Measurements from ENCODE around the gene NPHS1. TPM values are rescaled to one million over a fixed set of nuclear protein-coding genes. Genes with fewer than 3 reads are reported as not detected.
A peak's percentile ranks its signal among the peaks of the same experiment; 100 is the strongest.
"Not testable (repeated sequence)": the region's sequence is repeated elsewhere in the genome, so short reads cannot be mapped to it uniquely, and the experiment has no call there.

The NPHS1 gene
- total RNA-seq, 1 experiment from 2014 or later: not detected

- DNase-seq (ENCODE audit: low spot score): no peak
Observed at GRCh38 chr19:35851213-35852028, 883 bp downstream of the NPHS1 start.

- no peak for DNase-seq (ENCODE audit: low spot score)
Observed at GRCh38 chr19:35848919-35849505, 3.3 kb downstream of the NPHS1 start.

- DNase-seq (ENCODE audit: low spot score): no peak
Observed at GRCh38 chr19:35848486-35848885, 3.8 kb downstream of the NPHS1 start.

GRCh38 chr19:35847911-35848310, 4.4 kb downstream of the NPHS1 start:
- no peak for DNase-seq (ENCODE audit: low spot score)

GRCh38 chr19:35846038-35846668, 6.2 kb downstream of the NPHS1 start:
- peak; percentile 42 for DNase-seq (ENCODE audit: low spot score)

GRCh38 chr19:35845215-35846037, 6.9 kb downstream of the NPHS1 start:
- DNase-seq (ENCODE audit: low spot score): no peak

GRCh38 chr19:35844482-35845214, 7.7 kb downstream of the NPHS1 start:
- no peak for DNase-seq (ENCODE audit: low spot score)

- DNase-seq (ENCODE audit: low spot score): no peak
Observed at GRCh38 chr19:35843676-35844481, 8.4 kb downstream of the NPHS1 start.

GRCh38 chr19:35842666-35843272, 9.5 kb downstream of the NPHS1 start:
- no peak for DNase-seq (ENCODE audit: low spot score)

GRCh38 chr19:35841961-35842595, 10.2 kb downstream of the NPHS1 start:
- no peak for DNase-seq (ENCODE audit: low spot score)

GRCh38 chr19:35836096-35836495, 16.2 kb downstream of the NPHS1 start:
- DNase-seq (ENCODE audit: low spot score): not testable (repeated sequence)

GRCh38 chr19:35833972-35834371, 18.3 kb downstream of the NPHS1 start:
- DNase-seq (ENCODE audit: low spot score): no peak

- no peak for DNase-seq (ENCODE audit: low spot score)
Observed at GRCh38 chr19:35832054-35832453, 20.2 kb downstream of the NPHS1 start.

- DNase-seq (ENCODE audit: low spot score): no peak
Observed at GRCh38 chr19:35830986-35831385, 21.3 kb downstream of the NPHS1 start.

- peak; percentile 61 for DNase-seq (ENCODE audit: low spot score)
Observed at GRCh38 chr19:35828692-35829301, 23.5 kb downstream of the NPHS1 start.

- no peak for DNase-seq (ENCODE audit: low spot score)
Observed at GRCh38 chr19:35824150-35824549, 28.2 kb downstream of the NPHS1 start.

- no peak for DNase-seq (ENCODE audit: low spot score)
Observed at GRCh38 chr19:35822579-35822978, 29.7 kb downstream of the NPHS1 start.

- DNase-seq (ENCODE audit: low spot score): no peak
Observed at GRCh38 chr19:35818445-35818844, 33.9 kb downstream of the NPHS1 start.

GRCh38 chr19:35816846-35817245, 35.5 kb downstream of the NPHS1 start:
- DNase-seq (ENCODE audit: low spot score): no peak

All from HT-29 (cell line).